PC-3 (cell line): ENCODE results near the gene KLF4. TPM values are rescaled to one million over a fixed set of nuclear protein-coding genes. Genes with fewer than 3 reads are reported as not detected.

ENCODE experiments used
- ATAC-seq: fragments of 200-7000 bp; cut with Tn5 transposase; 2 replicates; pipeline ENCODE4 v1.9.1; 2020; ENCODE audit warnings: mild to moderate bottlenecking, moderate library complexity
- Bru-seq: library from RNA; stranded (reverse); fragments of 400-500 nt; gene quantifications from one replicate; lab custom pipeline; 2021; lab: Mats Ljungman, UMichigan
- BruChase-seq, 2 experiments: library from RNA; stranded (reverse); fragments of 400-500 nt; gene quantifications; one replicate each; lab custom pipeline; 2021; lab: Mats Ljungman, UMichigan
- BruUV-seq: library from RNA; stranded (reverse); fragments of 400-500 nt; replicated peaks from 2 replicates; lab custom pipeline; 2021; lab: Mats Ljungman, UMichigan
- CTCF ChIA-PET: fragments of 300-600 bp; sonication (Branson Sonifier 250); formaldehyde crosslinking; loops from one replicate; lab custom pipeline; 2022; ENCODE audit warnings: antibody characterized with exemption; lab: Charles Lee
- POLR2A ChIA-PET: fragments of 300-600 bp; sonication (Branson Sonifier 250); formaldehyde crosslinking; loops from one replicate; lab custom pipeline; 2022; ENCODE audit warnings: antibody characterized with exemption; ENCODE audit not compliant: unreplicated experiment; lab: Charles Lee
- DNase-seq: peaks from one replicate; pipeline ENCODE4 v3.0.0-alpha.2; 2015
- H2AFZ ChIP-seq: fragments of 300-600 bp; sonication (generic); 2 replicates; pipeline ENCODE4 v1.6.0; 2016; ENCODE audit warnings: antibody characterized with exemption, low read length
- H3F3A ChIP-seq: fragments of 300-600 bp; sonication (generic); one replicate; pipeline ENCODE4 v1.6.0; 2017; ENCODE audit warnings: antibody characterized with exemption, low read length, control low read depth, mild to moderate bottlenecking; ENCODE audit not compliant: unreplicated experiment
- H3K27ac ChIP-seq: fragments of 300-600 bp; sonication (generic); 2 replicates; pipeline ENCODE4 v1.5.1; 2016; ENCODE audit warnings: mild to moderate bottlenecking, low read length
- H3K27me3 ChIP-seq: fragments of 300-600 bp; sonication (generic); 2 replicates; pipeline ENCODE4 v1.6.1; 2016; ENCODE audit warnings: low read length, mixed read lengths
- H3K36me3 ChIP-seq: fragments of 300-600 bp; sonication (generic); 2 replicates; pipeline ENCODE4 v1.6.1; 2016; ENCODE audit warnings: low read depth, mixed run types, low read length, mixed read lengths
- H3K4me1 ChIP-seq: fragments of 300-600 bp; sonication (generic); 2 replicates; pipeline ENCODE4 v1.5.1; 2016; ENCODE audit warnings: low read length; ENCODE audit not compliant: insufficient read depth
- H3K4me2 ChIP-seq: fragments of 300-600 bp; sonication (generic); 2 replicates; pipeline ENCODE4 v1.6.0; 2016; ENCODE audit warnings: low read length
- H3K4me3 ChIP-seq: fragments of 300-600 bp; sonication (generic); 2 replicates; pipeline ENCODE4 v1.5.1; 2016; ENCODE audit warnings: mild to moderate bottlenecking, low read length, mixed read lengths
- H3K79me2 ChIP-seq: fragments of 300-600 bp; sonication (generic); 2 replicates; pipeline ENCODE4 v1.6.1; 2017; ENCODE audit warnings: low read length, mixed read lengths
- H3K9ac ChIP-seq: fragments of 300-600 bp; sonication (generic); 2 replicates; pipeline ENCODE4 v1.6.0; 2016; ENCODE audit warnings: mild to moderate bottlenecking, low read length
- H3K9me2 ChIP-seq: fragments of 300-600 bp; sonication (generic); replicated peaks from 2 replicates; pipeline ENCODE4 v1.6.1; 2016; ENCODE audit warnings: mixed run types, low read length, mixed read lengths
- H3K9me3 ChIP-seq: fragments of 300-600 bp; sonication (generic); 2 replicates; pipeline ENCODE4 v1.6.1; 2016; ENCODE audit warnings: low read length, mixed read lengths
- H4K20me1 ChIP-seq: fragments of 300-600 bp; sonication (generic); 2 replicates; pipeline ENCODE4 v1.6.1; 2016; ENCODE audit warnings: low read length, mixed read lengths
- EZH2 ChIP-seq: fragments of 300-600 bp; sonication (generic); IDR thresholded peaks from one replicate; pipeline ENCODE4 v1.6.1; 2017; ENCODE audit warnings: antibody characterized with exemption, mild to moderate bottlenecking, low read length; ENCODE audit not compliant: unreplicated experiment
- EZH2phosphoT487 ChIP-seq: fragments of 300-600 bp; sonication (generic); IDR thresholded peaks from 2 replicates; pipeline ENCODE4 v1.6.1; 2018; ENCODE audit warnings: mild to moderate bottlenecking, antibody characterized with exemption, low read length, borderline replicate concordance
- intact Hi-C: fragments of 100-400 bp; cut with micrococcal nuclease; formaldehyde crosslinking; loops from 2 replicates; pipeline ENCODE4 v1.9.0; 2023
- long read RNA-seq: library from polyadenylated mRNA; unstranded; transcript quantifications from one replicate; pipeline ENCODE4 v2.0.0, GENCODE V29; 2021; ENCODE audit not compliant: unreplicated experiment
- total RNA-seq: library from RNA; depleted of rRNA; stranded (reverse); fragments of >200 nt; gene quantifications from 2 replicates; pipeline ENCODE4 v1.2.3, GENCODE V29; 2014; rRNA removed
- TF ChIP-seq, protein P1 (sequence below): fragments of 300-600 bp; sonication (generic); conservative IDR thresholded peaks from 2 replicates; pipeline ENCODE4 v1.5.1; 2017; ENCODE audit warnings: antibody characterized with exemption, low read depth, mild to moderate bottlenecking, low read length

Gene KLF4
- 38.8 and 55.1 TPM in 2 replicates for total RNA-seq
- percentile 94 among the genes with signal in this experiment for Bru-seq, nascent RNA
- BruChase-seq, experiment 1, labeled RNA remaining after a 6-hour chase, result percentile 93 among the genes with signal in this experiment
- percentile 99 among the genes with signal in this experiment for BruChase-seq, experiment 2, labeled RNA remaining after a 2-hour chase
- long read RNA-seq, transcript KLF4-205 (3 exons, 2,393 nt), result minor isoform, 56 of 152 reads
- long read RNA-seq, transcript KLF4-201 (5 exons, 2,813 nt), result major isoform, 62 of 152 reads
- long read RNA-seq, partial matches to known transcripts, result 20 of 152 reads
- long read RNA-seq, other reads (novel, unspliced or antisense), result 13 of 152 reads

DNA sequence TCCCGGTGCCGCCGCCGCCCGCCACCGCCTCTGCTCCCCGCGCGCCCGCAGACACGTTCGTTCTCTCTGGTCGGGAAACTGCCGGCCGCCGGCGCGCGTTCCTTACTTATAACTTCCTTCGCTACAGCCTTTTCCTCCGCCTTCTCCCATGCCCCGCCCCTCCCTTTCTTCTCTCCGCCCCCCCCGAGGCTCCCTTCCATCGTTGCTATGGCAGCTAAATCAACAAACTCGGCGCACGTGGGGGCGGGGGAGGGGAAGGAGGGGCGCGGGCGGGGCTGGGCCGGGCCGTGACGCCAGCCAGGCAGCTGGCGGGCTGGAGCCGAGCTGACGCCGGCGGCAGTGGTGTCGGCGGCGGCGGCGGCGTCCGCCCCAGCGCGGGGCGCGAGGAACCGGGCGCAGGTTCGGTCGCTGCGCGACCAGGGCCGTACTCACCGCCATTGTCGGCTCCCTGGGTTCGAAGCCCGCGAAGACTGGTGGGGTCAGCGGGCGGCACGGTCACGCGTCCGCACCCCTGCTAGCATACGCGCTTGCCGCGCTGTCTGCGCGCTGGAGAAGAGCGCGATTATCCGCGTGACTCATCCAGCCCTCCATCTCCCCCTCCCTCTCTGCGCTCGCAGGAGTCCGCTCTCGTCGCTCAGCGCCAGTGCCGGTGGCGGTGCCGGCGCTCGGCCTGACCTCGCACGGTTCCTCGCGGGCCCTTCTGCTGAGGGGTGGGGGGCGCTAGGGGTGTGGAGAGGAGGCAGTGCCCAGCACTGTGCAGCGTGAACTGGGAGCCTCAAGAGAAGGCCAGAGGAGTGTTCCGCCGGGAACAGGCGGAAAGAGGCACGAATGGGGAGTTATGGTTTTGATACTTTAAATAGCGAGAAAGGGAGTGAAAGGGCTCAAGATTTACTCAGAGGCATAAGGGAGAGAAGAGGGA is at the start of gene KLF4:
TSS of gene KLF4 (minus strand) at position 83 of the 919 bp plus-strand sequence. CDS start 597 bp downstream, outside the sequence.
- TF ChIP-seq EZH2phosphoT487 (no peak), EZH2 (no peak)
- TF ChIP-seq, protein P1, sequence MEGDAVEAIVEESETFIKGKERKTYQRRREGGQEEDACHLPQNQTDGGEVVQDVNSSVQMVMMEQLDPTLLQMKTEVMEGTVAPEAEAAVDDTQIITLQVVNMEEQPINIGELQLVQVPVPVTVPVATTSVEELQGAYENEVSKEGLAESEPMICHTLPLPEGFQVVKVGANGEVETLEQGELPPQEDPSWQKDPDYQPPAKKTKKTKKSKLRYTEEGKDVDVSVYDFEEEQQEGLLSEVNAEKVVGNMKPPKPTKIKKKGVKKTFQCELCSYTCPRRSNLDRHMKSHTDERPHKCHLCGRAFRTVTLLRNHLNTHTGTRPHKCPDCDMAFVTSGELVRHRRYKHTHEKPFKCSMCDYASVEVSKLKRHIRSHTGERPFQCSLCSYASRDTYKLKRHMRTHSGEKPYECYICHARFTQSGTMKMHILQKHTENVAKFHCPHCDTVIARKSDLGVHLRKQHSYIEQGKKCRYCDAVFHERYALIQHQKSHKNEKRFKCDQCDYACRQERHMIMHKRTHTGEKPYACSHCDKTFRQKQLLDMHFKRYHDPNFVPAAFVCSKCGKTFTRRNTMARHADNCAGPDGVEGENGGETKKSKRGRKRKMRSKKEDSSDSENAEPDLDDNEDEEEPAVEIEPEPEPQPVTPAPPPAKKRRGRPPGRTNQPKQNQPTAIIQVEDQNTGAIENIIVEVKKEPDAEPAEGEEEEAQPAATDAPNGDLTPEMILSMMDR, result no peak
- H3K4me1 ChIP-seq, result peaks cover 21% of the 10 kb centered on the region
- intact Hi-C loops, result loop anchor here (5.0 to 10.0 kb wide), 4 partner anchors 57 to 665 kb away; no protein-coding TSS in a partner anchor
- no peaks in the 10 kb centered on the region for H3K9me2 ChIP-seq
- DNase-seq, result peak; percentile 80
- peak within 1 kb of the TSS; percentile 92 for H3K9ac ChIP-seq
- peak; percentile 56 for ATAC-seq
- CTCF ChIA-PET, result no interaction called here
- no peaks in the 10 kb centered on the region for H3F3A ChIP-seq
- H3K9me3 ChIP-seq, result no peaks in the 10 kb centered on the region
- peak within 1 kb of the TSS; percentile 64 for H3K27ac ChIP-seq
- peak within 1 kb of the TSS; percentile 99 for H3K4me2 ChIP-seq
- H2AFZ ChIP-seq, result peak within 1 kb of the TSS; percentile 73
- peaks cover 33% of the 10 kb centered on the region for H4K20me1 ChIP-seq
- H3K36me3 ChIP-seq, result peaks cover 18% of the 10 kb centered on the region
- H3K27me3 ChIP-seq, result no peaks in the 10 kb centered on the region
- H3K79me2 ChIP-seq, result peaks cover 44% of the 10 kb centered on the region
- POLR2A ChIA-PET, result interaction anchor here (0.5 to 0.7 kb wide), 5 partner anchors 72 to 1210 kb away, joined by 3 to 10 read pairs (median 5); no protein-coding TSS in a partner anchor
- BruUV-seq, result no TSS peak
- H3K4me3 ChIP-seq, result peak within 1 kb of the TSS; percentile 89

GRCh38 chr9:107536462-107536861 is 46.9 kb upstream of the KLF4 start:
- Histone ChIP-seq H3F3A (no peaks in the 10 kb centered on the region), H3K9me3 (no peaks in the 10 kb centered on the region), H4K20me1 (no peaks in the 10 kb centered on the region), H3K27ac (no peak overlapping the region), H3K4me3 (no peak overlapping the region), H3K9me2 (no peaks in the 10 kb centered on the region), H3K4me1 (no peaks in the 10 kb centered on the region), H2AFZ (no peak overlapping the region), H3K4me2 (no peak overlapping the region), H3K27me3 (no peaks in the 10 kb centered on the region), H3K79me2 (no peaks in the 10 kb centered on the region), H3K36me3 (no peaks in the 10 kb centered on the region), H3K9ac (no peak overlapping the region)
- ChIA-PET CTCF (no interaction called here), POLR2A (no interaction called here)
- ATAC-seq (no peak), DNase-seq (no peak)
- no TSS peak for BruUV-seq
- intact Hi-C loops, result no loop called here
- TF ChIP-seq, protein P1, result no peak
- TF ChIP-seq EZH2phosphoT487 (no peak), EZH2 (no peak)
